ENCODE data around the gene GSC.
"Not testable (repeated sequence)": the region's sequence is repeated elsewhere in the genome, so short reads cannot be mapped to it uniquely, and the experiment has no call there.

The GSC gene

GRCh38 chr14:94769391-94770250 is at the start of gene GSC:
Gene GSC, minus strand, starts transcription at chr14:94770113. Its CDS starts 98 bp downstream, at chr14:94770015.
- no peak for DNase-seq

GRCh38 chr14:94819531-94819930 is 49.6 kb upstream of the GSC start:
- DNase-seq: no peak

GRCh38 chr14:94816113-94816512 is 46.2 kb upstream of the GSC start:
- DNase-seq: no peak

- DNase-seq: no peak
Measured at GRCh38 chr14:94805680-94806288, 35.9 kb upstream of the GSC start.

GRCh38 chr14:94801225-94801624 is 31.3 kb upstream of the GSC start:
- no peak for DNase-seq

- DNase-seq: not testable (repeated sequence)
Measured at GRCh38 chr14:94800764-94801163, 30.9 kb upstream of the GSC start.

GRCh38 chr14:94797887-94798286 is 28.0 kb upstream of the GSC start:
- DNase-seq: no peak

GRCh38 chr14:94796278-94796677 is 26.4 kb upstream of the GSC start:
- no peak for DNase-seq

GRCh38 chr14:94795372-94795771 is 25.5 kb upstream of the GSC start:
- no peak for DNase-seq

- no peak for DNase-seq
Measured at GRCh38 chr14:94793901-94794300, 24.0 kb upstream of the GSC start.

GRCh38 chr14:94787655-94788054 is 17.7 kb upstream of the GSC start:
- DNase-seq: no peak

- no peak for DNase-seq
Measured at GRCh38 chr14:94787092-94787491, 17.2 kb upstream of the GSC start.

- no peak for DNase-seq
Measured at GRCh38 chr14:94780536-94781399, 10.9 kb upstream of the GSC start.

GRCh38 chr14:94779713-94780112 is 9.8 kb upstream of the GSC start:
- DNase-seq: no peak

GRCh38 chr14:94775871-94776210 is 5.9 kb upstream of the GSC start:
- no peak for DNase-seq

- no peak for DNase-seq
Measured at GRCh38 chr14:94775091-94775870, 5.4 kb upstream of the GSC start.

GRCh38 chr14:94774344-94775090 is 4.6 kb upstream of the GSC start:
- DNase-seq: no peak

- DNase-seq: no peak
Measured at GRCh38 chr14:94773655-94774343, 3.9 kb upstream of the GSC start.

- no peak for DNase-seq
Measured at GRCh38 chr14:94773061-94773648, 3.2 kb upstream of the GSC start.

- DNase-seq: no peak
Measured at GRCh38 chr14:94772548-94772947, 2.6 kb upstream of the GSC start.

- DNase-seq: no peak
Measured at GRCh38 chr14:94771906-94772490, 2.1 kb upstream of the GSC start.

Measured in stimulated activated CD4-positive, alpha-beta T cell treated with anti-CD3 and anti-CD28 coated beads, Interleukin-4, amount 100 ng/mL, for 4 hours (primary cell).